Neural crest cell (in vitro differentiated cells): ENCODE measurements around the gene PRXL2B. TPM values are rescaled to one million over a fixed set of nuclear protein-coding genes. Genes with fewer than 3 reads are reported as not detected.

Experiments used
- DNase-seq: peaks from one replicate; pipeline ENCODE4 v3.0.0; 2021; ENCODE audit warnings: low read depth, mixed read lengths, low spot score
- H3K27ac Mint-ChIP-seq: one replicate; pipeline ENCODE4 v1.8.0; 2021; ENCODE audit warnings: mild to moderate bottlenecking, mixed read lengths; ENCODE audit not compliant: unreplicated experiment
- H3K27me3 Mint-ChIP-seq: 2 replicates; pipeline ENCODE4 v1.8.0; 2021; ENCODE audit warnings: low read depth, mild to moderate bottlenecking, mixed read lengths
- H3K36me3 Mint-ChIP-seq: 2 replicates; pipeline ENCODE4 v1.8.0; 2021; ENCODE audit warnings: low read depth, mild to moderate bottlenecking, mixed read lengths
- H3K4me1 Mint-ChIP-seq: 2 replicates; pipeline ENCODE4 v1.8.0; 2021; ENCODE audit warnings: mixed read lengths
- H3K4me3 Mint-ChIP-seq: one replicate; pipeline ENCODE4 v1.8.0; 2021; ENCODE audit warnings: mild to moderate bottlenecking, mixed read lengths
- H3K9me3 Mint-ChIP-seq: 2 replicates; pipeline ENCODE4 v1.8.0; 2021; ENCODE audit warnings: mixed read lengths
- total RNA-seq: library from RNA; stranded (reverse); gene quantifications from 2 replicates; pipeline ENCODE4 v1.2.1, GENCODE V29; 2021
- TF ChIP-seq, protein P1 (sequence below): fragments of 200-600 bp; sonication (generic); conservative IDR thresholded peaks from 2 replicates; pipeline ENCODE4 v1.5.0; 2021; ENCODE audit warnings: antibody characterized with exemption, mild to moderate bottlenecking

The PRXL2B gene
- total RNA-seq, 1 donor from 2014 or later = 51.3 TPM

DNA sequence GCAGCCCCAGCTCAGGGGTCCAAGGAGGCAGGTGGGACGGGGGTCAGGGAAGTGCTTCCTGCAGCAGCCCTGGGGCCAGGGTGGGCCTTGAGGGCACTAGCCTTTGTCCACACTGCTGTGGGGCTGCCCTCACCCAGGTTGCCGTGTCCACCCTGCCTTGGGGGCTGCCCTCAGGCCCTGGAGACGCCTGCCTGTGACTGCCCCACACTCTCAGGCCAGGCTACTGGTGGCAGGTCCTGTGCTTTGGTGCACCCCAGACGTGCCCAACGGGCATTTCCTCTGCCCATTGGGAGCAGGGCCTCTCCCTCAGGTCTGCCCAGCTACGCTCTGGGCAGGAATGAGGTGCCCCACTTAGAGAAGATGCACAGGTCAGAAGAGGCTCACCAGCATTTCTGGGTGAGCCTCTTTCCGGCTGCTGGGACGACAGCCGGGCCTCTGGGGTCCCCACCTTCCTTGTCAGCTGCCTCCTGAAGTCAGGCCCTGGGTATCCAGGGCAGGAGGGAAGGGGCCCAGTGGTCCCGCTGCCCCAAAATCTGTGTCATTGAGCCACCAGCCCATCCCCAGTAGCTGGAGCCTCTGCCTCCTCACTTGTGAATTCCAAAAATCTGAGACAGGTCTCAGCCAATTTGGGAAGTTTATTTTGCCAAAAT, 48.9 kb downstream of the PRXL2B start:
- no peak for DNase-seq
- Mint-ChIP-seq H3K9me3 (peaks cover 14% of the 10 kb centered on the region), H3K27ac (no peak overlapping the region), H3K27me3 (peaks cover 29% of the 10 kb centered on the region), H3K4me3 (peak overlapping the region; percentile 61), H3K4me1 (no peaks in the 10 kb centered on the region), H3K36me3 (peaks cover 4% of the 10 kb centered on the region)
- TF ChIP-seq, protein P1, sequence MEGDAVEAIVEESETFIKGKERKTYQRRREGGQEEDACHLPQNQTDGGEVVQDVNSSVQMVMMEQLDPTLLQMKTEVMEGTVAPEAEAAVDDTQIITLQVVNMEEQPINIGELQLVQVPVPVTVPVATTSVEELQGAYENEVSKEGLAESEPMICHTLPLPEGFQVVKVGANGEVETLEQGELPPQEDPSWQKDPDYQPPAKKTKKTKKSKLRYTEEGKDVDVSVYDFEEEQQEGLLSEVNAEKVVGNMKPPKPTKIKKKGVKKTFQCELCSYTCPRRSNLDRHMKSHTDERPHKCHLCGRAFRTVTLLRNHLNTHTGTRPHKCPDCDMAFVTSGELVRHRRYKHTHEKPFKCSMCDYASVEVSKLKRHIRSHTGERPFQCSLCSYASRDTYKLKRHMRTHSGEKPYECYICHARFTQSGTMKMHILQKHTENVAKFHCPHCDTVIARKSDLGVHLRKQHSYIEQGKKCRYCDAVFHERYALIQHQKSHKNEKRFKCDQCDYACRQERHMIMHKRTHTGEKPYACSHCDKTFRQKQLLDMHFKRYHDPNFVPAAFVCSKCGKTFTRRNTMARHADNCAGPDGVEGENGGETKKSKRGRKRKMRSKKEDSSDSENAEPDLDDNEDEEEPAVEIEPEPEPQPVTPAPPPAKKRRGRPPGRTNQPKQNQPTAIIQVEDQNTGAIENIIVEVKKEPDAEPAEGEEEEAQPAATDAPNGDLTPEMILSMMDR = no peak

DNA sequence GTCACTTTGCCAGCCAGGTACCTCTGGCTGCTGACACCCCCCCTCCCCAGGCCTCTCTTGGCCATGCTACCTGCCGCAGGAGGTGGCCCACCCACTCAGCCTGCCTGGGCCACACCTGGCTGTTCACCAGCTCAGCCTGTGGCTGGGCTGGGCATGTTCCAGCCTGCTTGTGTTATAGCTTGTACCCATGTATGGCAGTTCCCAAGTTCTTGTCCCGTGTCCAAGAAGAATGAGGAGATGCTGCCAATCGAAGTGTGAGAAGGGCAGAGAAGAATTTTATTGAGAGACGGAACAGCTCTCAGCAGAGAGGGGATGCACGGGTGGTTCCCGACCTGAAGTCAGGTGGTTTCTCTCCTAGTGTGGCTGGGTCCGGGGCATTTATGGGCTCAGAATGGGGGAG, 50.2 kb downstream of the PRXL2B start:
- TF ChIP-seq, protein P1 = no peak
- Mint-ChIP-seq H3K27ac (no peak overlapping the region), H3K4me3 (peak overlapping the region; percentile 10), H3K27me3 (peaks cover 19% of the 10 kb centered on the region), H3K9me3 (peaks cover 10% of the 10 kb centered on the region), H3K36me3 (peaks cover 4% of the 10 kb centered on the region), H3K4me1 (no peaks in the 10 kb centered on the region)
- DNase-seq = no peak

DNA sequence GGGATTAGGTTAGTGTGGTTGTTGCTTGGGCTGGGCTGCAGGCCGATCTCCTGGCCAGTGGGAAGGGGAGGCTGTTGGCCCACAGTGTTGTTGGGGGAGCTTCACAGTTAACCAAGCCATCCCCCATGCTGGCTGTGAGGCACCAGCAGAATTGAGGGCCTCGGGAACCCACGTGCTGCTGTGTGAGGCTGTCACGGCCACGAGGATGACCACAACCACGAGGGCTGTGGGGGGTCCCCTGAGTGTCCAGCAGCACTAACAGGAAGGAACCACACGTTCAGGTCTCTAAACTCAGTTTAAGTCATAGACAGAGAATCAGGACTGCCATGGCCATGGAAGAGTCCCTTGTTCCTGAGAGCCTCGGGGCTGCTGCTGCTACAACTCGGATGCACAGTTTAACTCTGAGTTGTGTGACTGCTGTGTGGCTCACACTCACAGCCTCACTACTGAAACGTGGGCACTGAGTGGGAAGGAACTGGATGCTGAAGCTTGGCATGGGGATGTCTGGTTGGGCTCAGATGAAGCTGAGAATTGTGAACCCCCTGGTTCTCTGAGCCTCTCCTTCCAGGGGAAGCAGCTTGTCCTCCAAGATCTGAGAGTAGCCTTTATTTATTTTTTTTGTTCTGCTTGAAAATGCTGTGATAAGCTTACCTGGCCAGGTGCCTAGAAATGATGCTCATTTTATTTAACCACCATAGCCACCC, 51.0 kb downstream of the PRXL2B start:
- Mint-ChIP-seq H3K27me3 (peaks cover 13% of the 10 kb centered on the region), H3K4me1 (peaks cover 4% of the 10 kb centered on the region), H3K9me3 (peaks cover 10% of the 10 kb centered on the region), H3K36me3 (peaks cover 4% of the 10 kb centered on the region), H3K4me3 (peak overlapping the region; percentile 68), H3K27ac (no peak overlapping the region)
- no peak for DNase-seq
- TF ChIP-seq, protein P1 = no peak

DNA sequence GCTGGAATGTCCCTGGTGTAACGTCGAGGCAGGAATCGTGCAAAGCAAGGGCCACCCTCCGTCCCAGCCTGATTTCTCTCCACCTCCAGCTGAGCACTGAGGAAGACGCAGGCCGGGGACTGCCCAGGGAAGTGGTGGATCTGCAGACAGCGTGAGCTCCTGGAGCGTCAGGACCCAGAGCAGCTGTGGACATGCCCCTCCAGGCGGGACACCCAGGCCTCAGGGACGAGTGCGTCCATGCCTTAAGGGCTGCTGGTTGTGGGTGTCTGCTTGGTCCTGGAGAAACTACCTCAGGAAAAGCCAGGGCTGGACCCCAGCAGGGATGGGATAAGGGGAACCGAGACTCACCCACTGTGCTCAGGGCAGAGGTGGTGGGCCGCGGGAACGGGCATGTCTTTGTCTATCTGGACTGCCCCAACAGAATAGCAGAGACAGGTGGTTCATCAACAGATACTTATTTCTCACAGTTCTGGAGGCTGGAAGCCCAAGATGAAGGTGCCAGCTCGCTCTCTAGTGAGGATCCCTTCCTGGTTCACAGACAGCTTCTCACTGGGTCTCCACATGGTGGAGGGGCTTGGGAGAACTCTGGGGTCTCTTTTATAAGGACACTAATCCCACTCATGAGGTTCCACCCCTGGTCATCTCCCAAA, 52.0 kb downstream of the PRXL2B start:
- no peak overlapping the region for H3K27ac Mint-ChIP-seq
- peaks cover 13% of the 10 kb centered on the region for H3K27me3 Mint-ChIP-seq
- no peak for DNase-seq
- peaks cover 4% of the 10 kb centered on the region for H3K4me1 Mint-ChIP-seq
- H3K9me3 Mint-ChIP-seq = peaks cover 10% of the 10 kb centered on the region
- peaks cover 4% of the 10 kb centered on the region for H3K36me3 Mint-ChIP-seq
- TF ChIP-seq, protein P1 = no peak
- H3K4me3 Mint-ChIP-seq = peak overlapping the region; percentile 68

DNA sequence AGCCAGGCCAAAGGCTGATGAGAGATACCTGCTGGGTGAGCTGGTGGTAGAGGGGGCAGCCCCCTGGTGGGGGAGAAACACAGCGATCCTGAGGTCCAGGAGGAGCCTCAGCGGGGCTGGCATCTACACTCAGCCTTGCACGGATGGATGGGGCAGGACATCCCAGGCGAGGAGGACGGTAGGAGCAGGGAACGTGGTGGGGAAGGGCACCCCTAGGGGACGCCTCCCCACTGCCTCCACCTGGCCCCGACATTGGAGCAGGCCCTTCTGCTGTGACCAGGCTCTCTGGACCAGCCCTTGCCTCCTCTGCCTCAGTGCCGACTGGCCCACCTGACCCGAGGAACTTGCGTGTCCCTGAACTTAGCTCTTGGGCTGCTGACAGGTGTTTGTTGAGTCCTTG, 52.6 kb downstream of the PRXL2B start:
- Mint-ChIP-seq H3K4me3 (peak overlapping the region; percentile 44), H3K4me1 (peaks cover 4% of the 10 kb centered on the region), H3K27me3 (peaks cover 13% of the 10 kb centered on the region), H3K27ac (no peak overlapping the region), H3K9me3 (peaks cover 10% of the 10 kb centered on the region), H3K36me3 (peaks cover 4% of the 10 kb centered on the region)
- DNase-seq = no peak
- TF ChIP-seq, protein P1 = no peak
